T-helper 2 cell treated with Interferon-gamma antibody and Interleukin-4, amounts not matched to agents 100 ng/mL and 5 ng/mL, for 36 hours (primary cell): ENCODE results near the gene OR6K2. TPM values are rescaled to one million over a fixed set of nuclear protein-coding genes. Genes with fewer than 3 reads are reported as not detected.
"Not testable (repeated sequence)": the region's sequence is repeated elsewhere in the genome, so short reads cannot be mapped to it uniquely, and the experiment has no call there.

Experiments used
- intact Hi-C: fragments of 100-400 bp; cut with micrococcal nuclease; formaldehyde crosslinking; loops from one replicate; pipeline ENCODE4 v1.15.1; 2023
- total RNA-seq: library from RNA; stranded (reverse); gene quantifications from 2 replicates; pipeline ENCODE4 v1.2.3, GENCODE V29; 2022

Gene OR6K2, protein sequence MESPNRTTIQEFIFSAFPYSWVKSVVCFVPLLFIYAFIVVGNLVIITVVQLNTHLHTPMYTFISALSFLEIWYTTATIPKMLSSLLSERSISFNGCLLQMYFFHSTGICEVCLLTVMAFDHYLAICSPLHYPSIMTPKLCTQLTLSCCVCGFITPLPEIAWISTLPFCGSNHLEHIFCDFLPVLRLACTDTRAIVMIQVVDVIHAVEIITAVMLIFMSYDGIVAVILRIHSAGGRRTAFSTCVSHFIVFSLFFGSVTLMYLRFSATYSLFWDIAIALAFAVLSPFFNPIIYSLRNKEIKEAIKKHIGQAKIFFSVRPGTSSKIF
- not detected in 2 replicates for total RNA-seq

DNA sequence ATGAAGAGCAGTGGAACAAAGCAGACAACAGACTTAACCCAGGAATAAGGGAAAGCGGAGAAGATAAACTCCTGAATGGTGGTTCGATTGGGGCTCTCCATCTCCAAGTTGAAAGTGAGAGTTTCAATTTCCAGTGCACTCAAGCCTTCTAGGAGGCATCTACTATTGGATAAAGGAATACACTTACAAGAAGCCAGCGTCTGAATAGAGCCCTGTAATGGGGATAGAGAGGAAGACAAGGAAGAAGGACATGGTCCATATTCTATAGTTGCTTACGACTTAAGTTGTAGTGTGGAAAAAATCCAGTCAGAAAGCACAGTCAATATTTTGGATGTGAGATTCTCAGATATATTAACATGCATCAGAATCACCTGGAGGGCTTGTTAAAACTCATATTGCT, at the start of gene OR6K2:
Gene OR6K2, minus strand, starts transcription at position 101 of the 400 bp plus-strand sequence. Its CDS starts 0 bp downstream, at position 101.
- intact Hi-C loops, result no loop called here

DNA sequence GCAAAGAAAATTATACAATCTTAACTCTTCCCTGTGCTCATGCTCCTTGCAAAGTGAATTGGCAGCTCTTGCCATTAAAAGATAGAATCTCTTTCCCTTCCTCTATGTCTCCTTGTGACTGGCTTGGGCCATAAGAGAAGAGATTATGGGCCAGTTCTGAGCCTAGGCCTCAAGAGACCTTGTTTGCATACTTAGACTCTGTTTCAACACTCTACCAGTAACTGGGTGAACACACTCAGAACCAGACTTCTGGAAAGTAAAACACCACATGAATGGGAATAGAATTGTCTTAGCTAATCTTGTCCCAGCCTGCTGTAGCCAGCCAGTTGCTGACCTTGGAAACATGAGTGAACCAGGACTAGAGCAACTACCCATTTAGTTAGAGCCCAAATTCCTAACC, 35.4 kb upstream of the OR6K2 start:
- intact Hi-C loops, result no loop called here

DNA sequence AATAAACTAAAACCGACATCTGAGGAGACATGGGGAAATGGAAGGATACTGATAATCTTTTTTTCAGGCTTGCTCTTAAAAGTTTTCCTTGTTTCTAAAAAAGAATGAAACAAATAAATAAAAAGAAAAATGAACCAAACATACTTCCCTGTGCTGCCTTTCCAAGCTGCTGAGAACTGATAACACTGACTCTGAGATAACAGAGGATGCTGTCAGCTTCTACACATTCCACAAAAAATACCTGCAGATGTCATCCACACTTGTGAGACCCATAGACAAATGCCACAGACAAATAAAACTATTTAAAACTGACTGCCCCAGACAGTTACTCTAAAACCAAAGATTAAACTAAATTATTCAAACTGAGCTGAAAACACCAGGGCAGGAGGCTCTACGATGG, 32.1 kb upstream of the OR6K2 start:
- intact Hi-C loops, result no loop called here

DNA sequence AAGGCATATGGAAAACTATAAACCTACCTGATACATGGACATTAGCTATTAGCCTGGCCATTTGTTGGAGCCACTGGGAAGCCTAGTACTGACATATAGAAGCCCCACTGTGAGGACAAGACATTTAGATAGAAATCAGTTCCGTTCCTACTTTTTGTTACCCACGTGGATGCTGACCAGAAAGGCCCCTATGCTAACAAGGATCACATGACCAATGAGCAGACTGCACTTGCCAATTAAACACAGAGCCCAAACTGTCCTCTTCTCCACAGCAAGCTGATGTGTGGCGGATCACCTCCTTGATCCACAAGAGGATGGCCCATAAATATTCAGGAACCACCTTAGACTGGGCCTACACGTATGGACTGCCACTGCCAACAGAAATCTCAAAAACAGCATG, 31.3 kb upstream of the OR6K2 start:
- intact Hi-C loops, result no loop called here

DNA sequence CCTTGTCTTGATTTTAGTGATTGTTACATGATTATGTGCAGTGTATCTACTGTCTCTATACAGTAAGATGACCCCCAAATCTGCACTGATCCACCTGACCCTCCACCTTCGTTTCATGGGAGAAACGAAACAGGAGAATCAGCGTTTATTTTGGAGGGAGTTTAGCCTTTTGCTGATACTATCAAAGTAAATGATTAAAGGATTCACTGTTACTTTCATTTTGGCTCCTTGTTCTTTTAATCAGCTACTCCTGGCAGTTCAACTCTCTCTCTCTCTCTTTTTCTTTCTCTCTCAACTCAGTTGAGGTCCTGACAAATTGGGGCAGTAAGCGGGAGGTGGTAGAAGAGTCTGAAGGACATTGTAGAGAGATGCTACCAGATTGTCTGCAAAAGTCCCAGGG, 30.0 kb upstream of the OR6K2 start:
- intact Hi-C loops, result no loop called here

DNA sequence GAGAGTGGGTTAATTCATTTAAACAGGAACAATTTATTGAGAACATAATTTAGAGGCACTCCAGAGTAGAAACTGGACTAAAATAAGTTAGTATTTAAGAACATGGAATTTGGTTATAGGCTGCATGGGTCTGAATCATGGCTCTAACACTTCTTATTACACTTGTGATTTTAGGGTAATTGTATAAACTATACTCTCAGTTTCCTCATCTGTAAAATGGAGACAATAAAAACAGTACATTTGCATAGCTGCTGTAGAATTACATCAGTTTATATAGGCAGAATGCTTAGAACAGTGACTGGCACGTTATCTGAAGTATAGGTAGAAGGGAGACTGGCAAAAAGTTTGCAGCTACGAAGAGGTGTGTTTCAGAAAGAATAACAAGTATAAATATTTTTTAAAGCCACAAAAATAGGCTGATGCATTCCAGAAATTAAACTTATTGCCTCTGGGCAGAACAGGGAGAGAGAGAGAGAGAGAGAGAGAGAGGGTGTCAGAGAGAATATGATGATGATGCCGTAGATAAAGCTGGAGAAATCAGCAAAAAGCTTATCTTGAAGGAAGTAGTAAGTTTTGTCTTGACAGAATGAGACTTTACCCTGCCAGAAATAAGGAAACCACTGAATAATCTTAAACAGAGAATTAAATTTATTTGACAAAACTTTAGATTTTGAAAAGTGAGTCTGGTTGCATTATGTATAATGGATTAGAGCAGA, 28.2 kb upstream of the OR6K2 start:
- intact Hi-C loops, result no loop called here

DNA sequence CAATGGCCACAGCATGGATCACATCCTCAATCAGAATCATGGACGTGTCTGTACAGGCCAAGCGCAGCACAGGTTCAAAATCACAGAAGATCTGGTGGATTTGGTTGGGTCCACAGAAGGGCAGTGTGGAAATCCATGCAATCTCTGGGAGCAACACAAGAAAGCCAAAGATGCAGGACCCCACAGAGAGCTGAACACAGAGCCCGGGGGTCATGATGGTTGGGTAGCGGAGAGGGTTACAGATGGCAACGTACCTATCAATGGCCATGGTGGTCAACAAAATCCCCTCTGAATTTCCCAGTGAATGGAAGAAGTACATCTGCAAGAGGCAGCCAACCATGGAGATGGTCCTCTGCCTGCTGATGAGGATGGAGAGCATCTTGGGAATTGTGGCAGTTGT, 24.0 kb upstream of the OR6K2 start:
- intact Hi-C loops, result no loop called here

DNA sequence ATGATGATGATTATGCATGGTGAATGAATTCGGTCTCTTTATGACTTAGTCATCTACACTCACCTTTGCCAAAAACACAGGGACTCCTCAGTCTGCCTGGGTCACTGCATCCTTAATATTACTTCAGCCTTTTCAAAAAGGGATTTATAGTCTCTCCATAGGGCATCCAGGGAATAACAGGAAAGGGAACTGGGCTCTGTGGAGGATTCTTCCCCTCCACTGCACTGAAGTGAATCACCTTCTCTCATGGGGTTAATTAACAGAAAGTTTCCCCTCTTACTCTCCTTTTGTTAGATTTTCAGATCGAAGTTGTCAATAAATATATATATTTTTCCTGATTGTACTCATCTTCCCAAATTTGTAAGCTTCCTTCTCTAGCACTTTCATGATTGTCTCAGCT, 20.2 kb upstream of the OR6K2 start, which contains the start of gene OR6K3:
Gene OR6K3, minus strand, starts transcription at position 101 of the 400 bp plus-strand sequence. CDS start 2,605 bp downstream, outside the sequence.
- intact Hi-C loops, result no loop called here

DNA sequence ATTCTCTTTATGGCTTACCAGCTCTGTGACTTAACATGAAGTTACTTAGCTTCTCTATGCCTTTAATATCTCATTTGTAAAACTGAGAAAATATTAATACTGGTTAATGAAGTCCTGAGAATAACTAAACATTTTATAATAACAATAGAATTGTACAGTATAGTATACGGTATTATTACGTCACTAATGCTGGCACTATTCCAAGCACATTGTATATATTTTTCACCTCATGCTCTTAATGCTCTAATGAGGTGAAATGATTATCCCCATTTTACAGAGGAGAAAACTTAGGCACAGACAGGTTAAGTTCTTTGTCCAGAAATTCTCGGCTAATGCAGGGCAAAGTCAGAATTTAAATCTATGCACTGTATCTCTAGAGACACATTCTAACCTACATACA, 19.2 kb upstream of the OR6K2 start:
- intact Hi-C loops, result no loop called here

DNA sequence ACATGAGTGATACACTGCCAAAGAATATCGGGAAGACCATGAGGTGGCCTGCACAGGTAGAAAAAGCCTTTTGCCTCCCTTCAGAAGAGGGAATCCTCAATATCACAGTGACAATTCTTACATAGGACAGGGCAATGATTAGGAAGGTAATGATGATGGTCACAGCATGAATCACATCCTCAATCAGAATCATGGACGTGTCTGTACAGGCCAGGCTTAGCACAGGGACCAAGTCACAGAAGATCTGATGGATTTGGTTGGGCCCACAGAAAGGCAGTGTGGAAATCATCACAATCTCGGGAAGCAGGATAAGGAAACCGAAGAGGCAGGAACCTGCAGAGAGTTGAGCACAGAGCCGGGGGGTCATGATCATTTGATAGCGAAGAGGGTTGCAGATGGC, 16.9 kb upstream of the OR6K2 start:
- intact Hi-C loops, result no loop called here

DNA sequence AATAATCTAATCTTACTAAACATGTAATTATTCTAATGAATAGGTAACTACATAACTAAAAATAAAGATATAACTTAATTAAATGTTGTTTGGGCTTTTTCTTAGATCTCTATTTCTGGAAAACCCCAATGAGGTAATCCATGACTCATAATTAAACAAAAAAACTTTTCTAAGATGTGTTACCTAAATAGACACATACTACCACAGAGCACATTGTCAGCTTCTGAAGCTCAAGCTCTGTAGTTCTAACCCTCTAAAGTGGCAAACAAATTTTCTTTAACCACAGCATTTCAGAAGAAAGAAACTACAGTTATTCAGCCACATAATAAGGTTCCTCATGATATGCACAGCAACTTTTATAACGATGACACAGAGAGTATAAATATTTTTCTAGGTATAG, 15.9 kb upstream of the OR6K2 start:
- intact Hi-C loops, result no loop called here

DNA sequence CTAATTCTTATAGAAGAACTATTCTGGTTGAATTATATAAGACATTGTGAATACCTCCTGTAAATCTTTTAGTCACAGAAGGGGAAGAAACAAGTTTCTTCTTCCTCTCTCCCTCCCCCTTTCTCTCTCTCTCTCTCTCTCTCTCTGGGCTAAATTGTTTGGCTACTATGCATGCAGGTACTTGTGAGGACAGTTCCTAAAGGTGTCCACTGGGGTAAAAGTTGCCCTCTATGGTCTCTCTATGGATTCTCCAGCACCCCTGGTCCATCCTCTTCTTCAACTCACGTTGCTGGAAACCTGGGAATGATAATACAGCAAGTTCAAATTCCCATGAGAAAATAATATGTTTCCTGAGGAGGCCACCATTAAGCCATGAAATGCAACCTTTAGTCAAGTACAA, 14.3 kb upstream of the OR6K2 start:
- intact Hi-C loops, result no loop called here

DNA sequence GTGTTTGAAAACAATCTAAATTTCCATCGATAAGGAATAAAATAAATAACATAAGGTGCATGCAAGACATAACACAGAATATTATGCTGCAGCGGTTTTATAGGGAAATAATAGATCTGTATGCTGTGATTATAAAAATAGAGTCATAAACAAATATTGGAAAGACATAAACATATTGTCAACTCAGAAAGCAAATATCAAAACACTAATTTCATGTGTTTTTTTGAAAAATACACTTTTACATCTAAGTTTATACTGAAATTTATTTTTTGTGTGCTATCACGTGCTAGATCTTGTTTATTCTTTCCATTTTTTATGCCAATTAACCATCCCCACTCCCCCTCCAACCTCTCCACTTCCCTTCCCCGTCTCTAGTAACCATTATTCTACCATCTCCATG, 10.6 kb upstream of the OR6K2 start:
- intact Hi-C loops, result no loop called here

DNA sequence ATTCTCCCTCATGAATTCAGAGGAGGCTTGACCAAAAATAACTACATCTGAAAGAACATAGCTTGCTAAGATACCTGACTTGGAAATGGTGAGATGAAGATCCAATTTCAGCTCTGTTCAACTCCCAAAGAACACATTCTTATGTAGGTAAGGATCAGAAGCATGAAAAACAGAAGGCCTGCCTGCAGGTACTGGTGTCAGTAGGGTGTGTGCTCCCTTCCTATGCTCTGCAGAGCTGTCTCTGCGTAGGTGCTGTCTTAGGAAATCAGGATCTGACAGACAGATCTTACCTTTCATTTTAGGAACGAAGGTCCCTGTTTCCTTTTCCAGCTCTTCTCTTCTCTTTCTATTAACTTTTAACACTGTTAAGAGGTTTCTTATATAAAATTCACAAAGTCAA, 5.6 kb upstream of the OR6K2 start:
- intact Hi-C loops, result no loop called here

DNA sequence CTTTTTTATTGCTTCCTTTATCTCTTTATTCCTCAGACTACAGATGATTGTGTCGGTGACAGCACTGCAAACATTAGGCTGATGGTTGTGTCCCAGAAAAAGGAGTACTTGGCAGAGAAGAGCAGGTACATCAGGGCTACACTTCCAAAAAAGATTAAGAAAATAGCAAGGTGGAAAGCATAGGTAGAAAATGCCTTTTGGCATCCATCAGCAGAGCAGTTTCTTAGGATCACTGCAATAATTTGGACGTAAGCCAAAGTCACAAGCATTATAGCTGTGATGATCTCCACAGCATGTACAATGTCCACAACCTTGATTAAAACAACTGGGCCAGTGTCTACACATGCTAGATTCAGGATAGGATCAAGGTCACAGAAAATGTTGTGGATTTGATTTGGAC, 5.9 kb downstream of the OR6K2 start:
- intact Hi-C loops, result no loop called here

DNA sequence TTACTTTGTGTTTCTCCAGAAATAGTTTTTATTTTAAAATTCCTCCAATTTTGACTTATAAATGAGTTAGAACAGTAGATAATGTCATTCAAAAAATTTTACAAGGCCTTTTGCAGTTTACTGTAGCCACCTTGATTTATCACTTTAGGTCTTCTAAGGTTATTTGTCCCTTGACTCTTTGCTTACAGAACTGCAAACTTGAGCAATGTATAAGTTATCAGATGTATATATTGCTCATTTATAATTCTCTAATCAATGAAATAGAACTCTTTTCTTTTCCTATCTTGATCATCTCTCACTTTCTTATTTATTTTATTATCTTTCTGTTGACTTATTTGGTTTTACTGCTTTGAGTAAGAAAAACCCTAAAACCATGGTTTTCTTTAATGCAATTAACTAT, 8.1 kb downstream of the OR6K2 start:
- intact Hi-C loops, result no loop called here

DNA sequence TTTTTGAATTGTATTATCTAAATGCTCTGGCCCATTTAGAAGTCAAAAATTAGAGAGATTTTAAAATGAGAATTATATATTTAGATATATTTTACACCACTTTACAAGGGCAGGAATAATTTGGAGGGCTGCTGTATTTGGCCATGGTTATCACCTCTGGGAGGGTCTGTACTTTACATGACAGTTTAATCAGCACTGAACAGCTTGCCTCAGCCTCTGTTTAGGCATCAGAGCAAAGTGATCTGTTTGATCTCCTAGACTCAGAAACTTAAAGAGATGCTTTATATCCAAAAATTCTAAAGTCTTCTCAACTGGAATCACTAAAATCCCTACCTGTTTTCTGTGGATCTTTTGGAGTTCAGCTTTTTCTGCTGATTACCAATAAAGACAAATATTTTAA, 8.5 kb downstream of the OR6K2 start:
- intact Hi-C loops, result no loop called here

DNA sequence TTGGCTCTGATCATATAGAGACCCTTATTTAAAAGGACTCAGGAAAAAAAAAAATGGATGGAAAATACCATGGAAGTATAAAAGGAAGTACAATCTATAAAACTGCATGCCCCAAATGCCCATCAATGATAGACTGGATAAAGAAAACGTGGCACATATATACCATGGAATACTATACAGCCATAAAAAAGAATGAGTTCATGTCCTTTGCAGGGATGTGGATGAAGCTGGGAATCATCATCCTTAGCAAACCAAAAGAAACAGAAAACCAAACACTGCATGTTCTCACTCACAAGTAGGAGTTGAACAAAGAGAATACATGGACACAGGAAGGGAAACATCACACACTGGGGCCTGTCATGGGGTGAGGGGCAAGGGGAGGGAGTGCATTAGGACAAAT, 9.3 kb downstream of the OR6K2 start:
- intact Hi-C loops, result not testable (repeated sequence)

DNA sequence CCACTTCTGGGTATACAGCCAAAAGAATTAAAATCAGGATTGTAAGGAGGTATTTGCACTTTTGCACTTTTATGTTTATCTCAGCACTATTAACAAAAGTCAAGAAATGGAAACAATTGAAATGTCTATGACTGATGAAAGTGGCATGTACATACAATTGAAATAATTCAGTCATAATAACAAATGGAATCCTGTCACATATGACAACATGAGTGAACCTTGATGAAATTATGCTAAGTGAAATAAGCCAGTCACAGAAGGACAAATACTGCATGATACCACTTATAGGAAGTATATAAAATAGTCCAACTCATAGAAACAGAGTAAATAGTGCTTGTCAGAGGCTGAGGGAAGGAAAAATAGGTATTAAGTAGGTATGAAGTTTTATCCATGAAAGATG, 10.6 kb downstream of the OR6K2 start:
- intact Hi-C loops, result no loop called here

DNA sequence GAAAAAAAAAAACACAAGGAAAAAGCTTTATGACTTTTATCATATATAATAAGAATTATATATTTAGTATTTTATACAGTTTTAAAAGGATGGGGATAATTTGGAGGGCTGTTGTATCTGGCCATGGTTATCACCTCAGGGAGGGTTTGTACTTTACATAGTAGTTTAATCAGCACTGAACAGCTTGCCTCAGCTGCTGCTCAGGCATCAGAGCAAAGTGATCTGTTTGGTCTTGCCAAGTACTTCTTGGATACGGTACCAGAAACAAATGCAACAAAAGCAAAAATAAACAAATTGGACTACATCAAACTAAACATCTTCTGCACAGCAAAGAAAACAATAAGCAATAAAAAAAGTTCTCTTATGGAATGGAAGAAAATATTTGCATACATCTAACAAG, 11.3 kb downstream of the OR6K2 start:
- intact Hi-C loops, result no loop called here

DNA sequence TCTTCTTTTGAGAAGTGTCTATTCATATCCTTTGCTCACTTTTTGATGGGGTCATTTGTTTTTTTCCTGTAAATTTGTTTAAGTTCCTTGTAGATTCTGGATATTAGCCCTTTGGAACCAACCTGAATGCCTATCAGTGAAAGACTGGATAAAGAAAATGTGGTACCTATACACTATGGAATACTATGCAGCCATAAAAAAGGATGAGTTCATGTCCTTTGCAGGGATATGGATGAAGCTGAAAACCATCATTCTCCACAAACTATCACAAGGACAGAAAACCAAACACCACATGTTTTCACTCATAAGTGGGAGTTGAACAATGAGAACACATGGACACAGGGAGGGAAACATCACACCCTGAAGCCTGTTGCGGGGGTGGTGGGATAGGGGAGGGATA, 12.1 kb downstream of the OR6K2 start:
- intact Hi-C loops, result not testable (repeated sequence)

DNA sequence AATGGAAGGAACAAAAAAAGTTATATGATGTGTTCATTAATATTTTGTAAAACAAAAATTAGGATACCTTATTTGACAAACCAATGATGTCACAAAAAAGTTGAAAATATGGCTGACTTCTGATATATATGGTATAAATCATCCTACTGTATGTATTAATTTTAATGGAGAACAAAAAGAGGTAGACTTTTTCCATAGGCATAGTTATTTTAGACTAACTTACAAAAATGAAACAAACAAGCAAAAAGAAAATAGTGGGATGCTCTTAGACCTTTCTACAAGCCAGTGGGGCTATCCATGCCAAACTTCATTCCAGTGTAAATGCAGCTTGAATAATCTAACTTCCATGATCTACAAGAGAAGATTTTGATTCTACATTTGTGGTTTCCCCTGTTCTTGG, 13.4 kb downstream of the OR6K2 start:
- intact Hi-C loops, result no loop called here
